Activated CD8-positive, alpha-beta T cell treated with anti-CD3 and anti-CD28 coated beads for 36 hours (primary cell): ENCODE data around the gene LCN6. TPM values are rescaled to one million over a fixed set of nuclear protein-coding genes. Genes with fewer than 3 reads are reported as not detected.

Source experiments
- ATAC-seq: fragments of 200-7000 bp; cut with Tn5 transposase; one replicate; pipeline ENCODE4 v1.10.0; 2021; ENCODE audit warnings: mild to moderate bottlenecking, moderate library complexity
- CTCF ChIA-PET: fragments of 350-600 bp; sonication (Branson Sonifier 250); formaldehyde crosslinking; loops from one replicate; lab custom pipeline; 2021; ENCODE audit warnings: antibody characterized with exemption; lab: Charles Lee
- POLR2A ChIA-PET: fragments of 350-600 bp; sonication (Branson Sonifier 250); formaldehyde crosslinking; loops from one replicate; lab custom pipeline; 2021; ENCODE audit warnings: antibody characterized with exemption; lab: Charles Lee
- DNase-seq: peaks from one replicate; pipeline ENCODE4 v3.0.0-alpha.2; 2020
- H3K27ac Mint-ChIP-seq: one replicate; pipeline ENCODE4 v1.8.0; 2021; ENCODE audit warnings: mild to moderate bottlenecking, mixed read lengths
- H3K27me3 Mint-ChIP-seq: one replicate; pipeline ENCODE4 v1.8.0; 2021; ENCODE audit warnings: mixed read lengths
- H3K36me3 Mint-ChIP-seq: one replicate; pipeline ENCODE4 v1.8.0; 2021; ENCODE audit warnings: low read depth, mixed read lengths
- H3K4me1 Mint-ChIP-seq: one replicate; pipeline ENCODE4 v1.8.0; 2021; ENCODE audit warnings: low read depth, mixed read lengths
- H3K4me3 Mint-ChIP-seq: one replicate; pipeline ENCODE4 v1.8.0; 2021; ENCODE audit warnings: mild to moderate bottlenecking, moderate library complexity, mixed read lengths
- H3K9me3 Mint-ChIP-seq: one replicate; pipeline ENCODE4 v1.8.0; 2021; ENCODE audit warnings: mixed read lengths
- CTCF ChIP-seq: fragments of 200-600 bp; IDR thresholded peaks from one replicate; pipeline ENCODE4 v1.8.0; 2022; ENCODE audit warnings: antibody characterized with exemption, mild to moderate bottlenecking
- intact Hi-C: fragments of 100-400 bp; cut with micrococcal nuclease; formaldehyde crosslinking; loops from one replicate; pipeline ENCODE4 v1.10.0; 2022
- total RNA-seq, 2 experiments: library from RNA; stranded (reverse); gene quantifications; one replicate each; pipeline ENCODE4 v1.2.3, GENCODE V29; 2021

Gene LCN6
- total RNA-seq, 2 experiments from 2014 or later: not detected

DNA sequence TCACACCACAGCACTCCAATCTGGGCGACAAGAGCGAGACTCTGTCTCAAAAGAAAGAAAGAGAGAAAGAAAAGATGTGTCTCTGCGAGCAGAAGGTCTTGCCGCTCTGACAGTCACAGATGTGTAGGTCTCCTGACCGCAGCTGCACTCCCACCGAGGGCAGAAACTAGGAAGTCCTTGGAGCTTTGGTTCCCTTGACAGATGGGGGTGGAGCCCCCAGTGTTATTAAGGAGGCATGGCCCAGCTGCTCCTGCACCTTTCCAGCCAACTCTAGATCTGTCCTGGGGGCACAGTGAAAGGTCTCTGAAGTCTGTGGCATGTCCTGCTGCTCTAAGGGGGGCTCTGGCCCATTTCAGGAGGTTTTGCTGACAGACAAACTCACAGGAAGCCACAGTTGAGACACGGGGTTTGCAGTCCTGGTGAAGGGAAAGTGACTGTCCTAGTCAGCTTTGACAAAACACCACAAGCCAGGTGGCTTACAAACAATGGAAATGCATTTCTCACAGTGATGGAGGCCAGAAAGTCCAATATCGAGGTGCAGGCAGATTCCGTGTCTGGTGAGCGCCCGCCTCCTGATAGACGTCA lies 45.0 kb downstream of the LCN6 start:
- ATAC-seq (no peak), DNase-seq (no peak)
- Mint-ChIP-seq H3K27ac (no peak overlapping the region), H3K9me3 (no peaks in the 10 kb centered on the region), H3K4me1 (peaks cover 22% of the 10 kb centered on the region), H3K4me3 (no peak overlapping the region), H3K27me3 (peaks cover 15% of the 10 kb centered on the region), H3K36me3 (no peaks in the 10 kb centered on the region)
- no peak for TF ChIP-seq CTCF
- POLR2A ChIA-PET: interaction anchor here (7.6 kb wide), 1 partner anchor 25 kb away, joined by 44 read pairs; no protein-coding TSS in a partner anchor
- CTCF ChIA-PET: no interaction called here
- intact Hi-C loops: no loop called here

DNA sequence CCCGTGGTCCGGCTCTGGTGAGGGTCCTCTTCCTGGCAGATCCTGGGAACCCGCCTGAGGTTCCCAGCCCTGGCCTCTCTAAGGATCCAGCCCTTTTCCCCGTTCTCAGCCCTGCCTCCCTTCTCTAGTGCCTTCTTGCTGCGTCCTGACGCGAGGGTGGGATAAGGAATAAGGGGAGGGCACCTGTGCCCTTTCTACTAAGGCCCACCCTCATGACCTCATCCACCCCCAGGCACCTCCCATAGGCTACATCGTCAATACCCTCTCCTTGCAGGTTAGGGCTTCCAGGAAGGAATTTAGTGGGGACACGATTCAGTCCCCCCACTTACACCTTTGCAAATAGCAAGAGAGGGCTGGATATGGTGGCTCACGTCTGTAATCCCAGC lies 46.7 kb downstream of the LCN6 start:
- ChIA-PET CTCF (interaction anchor here (1.0 to 1.5 kb wide), 4 partner anchors 25 to 30 kb away, joined by 3 to 4 read pairs (median 3); no protein-coding TSS in a partner anchor), POLR2A (interaction anchor here (0.6 to 7.6 kb wide), 5 partner anchors 12 to 56 kb away, joined by 3 to 44 read pairs (median 4); partner anchors contain the start of gene AGPAT2)
- peaks cover 26% of the 10 kb centered on the region for H3K4me1 Mint-ChIP-seq
- H3K27me3 Mint-ChIP-seq: peaks cover 19% of the 10 kb centered on the region
- DNase-seq: peak; percentile 41
- TF ChIP-seq CTCF: no peak
- intact Hi-C loops: no loop called here
- peak overlapping the region; percentile 76 for H3K4me3 Mint-ChIP-seq
- H3K36me3 Mint-ChIP-seq: no peaks in the 10 kb centered on the region
- ATAC-seq: peak; percentile 7
- no peaks in the 10 kb centered on the region for H3K9me3 Mint-ChIP-seq
- H3K27ac Mint-ChIP-seq: peak overlapping the region; percentile 97

DNA sequence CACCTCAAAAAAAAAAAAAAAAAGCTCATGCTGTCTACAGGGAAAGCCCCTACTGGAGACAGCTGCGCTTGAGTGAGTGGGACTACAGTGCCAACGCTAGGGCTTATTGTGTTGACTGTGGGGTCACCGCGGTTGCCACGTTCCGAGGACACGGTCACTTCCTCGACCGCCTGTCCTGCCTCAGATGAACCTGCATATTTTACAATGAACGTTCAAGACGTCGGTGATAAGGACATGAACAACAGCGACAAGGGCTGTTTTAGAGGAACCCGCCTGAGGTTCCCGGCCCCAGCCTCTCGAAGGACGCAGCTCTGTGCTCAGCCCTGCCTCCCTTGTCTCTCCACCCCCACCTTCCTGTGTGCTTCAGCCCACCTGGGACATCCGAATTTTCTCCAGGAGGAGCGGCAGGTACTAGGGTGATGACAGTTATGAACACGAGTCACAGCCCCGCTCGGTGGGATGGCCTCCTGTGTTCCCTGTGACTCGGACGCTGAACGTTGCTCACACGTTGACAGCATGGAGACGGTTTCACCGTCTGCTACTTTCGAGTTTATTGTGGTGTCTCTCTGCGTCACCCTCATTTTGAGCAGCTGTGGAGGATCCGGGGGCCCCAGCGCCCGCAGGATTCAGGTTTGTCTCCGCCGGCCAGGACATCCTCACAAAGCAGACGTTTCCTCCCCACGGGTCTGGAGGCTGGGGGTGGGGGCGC lies 47.2 kb downstream of the LCN6 start:
- H3K9me3 Mint-ChIP-seq: no peaks in the 10 kb centered on the region
- no peaks in the 10 kb centered on the region for H3K36me3 Mint-ChIP-seq
- no peak for TF ChIP-seq CTCF
- intact Hi-C loops: no loop called here
- peak; percentile 93 for ATAC-seq
- peak overlapping the region; percentile 97 for H3K27ac Mint-ChIP-seq
- peak overlapping the region; percentile 76 for H3K4me3 Mint-ChIP-seq
- peaks cover 19% of the 10 kb centered on the region for H3K27me3 Mint-ChIP-seq
- DNase-seq: peak; percentile 93
- CTCF ChIA-PET: interaction anchor here (1.0 to 1.5 kb wide), 4 partner anchors 26 to 30 kb away, joined by 3 to 4 read pairs (median 3); no protein-coding TSS in a partner anchor
- POLR2A ChIA-PET: interaction anchor here (0.6 to 7.6 kb wide), 6 partner anchors 12 to 82 kb away, joined by 3 to 44 read pairs (median 4); partner anchors contain the start of gene AGPAT2
- H3K4me1 Mint-ChIP-seq: peaks cover 26% of the 10 kb centered on the region

- Mint-ChIP-seq H3K9me3 (no peaks in the 10 kb centered on the region), H3K27me3 (peaks cover 18% of the 10 kb centered on the region), H3K27ac (no peak overlapping the region), H3K36me3 (no peaks in the 10 kb centered on the region), H3K4me3 (no peak overlapping the region), H3K4me1 (peaks cover 26% of the 10 kb centered on the region)
- ChIA-PET POLR2A (interaction anchor here (2.7 to 7.6 kb wide), 2 partner anchors 13 to 28 kb away, joined by 10 to 44 read pairs; partner anchors contain the start of gene AGPAT2), CTCF (interaction anchor here (1.2 to 1.5 kb wide), 2 partner anchors 27 to 29 kb away, joined by 3 to 4 read pairs; no protein-coding TSS in a partner anchor)
- DNase-seq: no peak
- TF ChIP-seq CTCF: no peak
- intact Hi-C loops: no loop called here
- no peak for ATAC-seq
Observed at GRCh38 chr9:136700304-136700703, 48.0 kb downstream of the LCN6 start.
